ENCODE data around the gene ADARB2.
A peak's percentile ranks its signal among the peaks of the same experiment; 100 is the strongest.

Gene ADARB2

DNA sequence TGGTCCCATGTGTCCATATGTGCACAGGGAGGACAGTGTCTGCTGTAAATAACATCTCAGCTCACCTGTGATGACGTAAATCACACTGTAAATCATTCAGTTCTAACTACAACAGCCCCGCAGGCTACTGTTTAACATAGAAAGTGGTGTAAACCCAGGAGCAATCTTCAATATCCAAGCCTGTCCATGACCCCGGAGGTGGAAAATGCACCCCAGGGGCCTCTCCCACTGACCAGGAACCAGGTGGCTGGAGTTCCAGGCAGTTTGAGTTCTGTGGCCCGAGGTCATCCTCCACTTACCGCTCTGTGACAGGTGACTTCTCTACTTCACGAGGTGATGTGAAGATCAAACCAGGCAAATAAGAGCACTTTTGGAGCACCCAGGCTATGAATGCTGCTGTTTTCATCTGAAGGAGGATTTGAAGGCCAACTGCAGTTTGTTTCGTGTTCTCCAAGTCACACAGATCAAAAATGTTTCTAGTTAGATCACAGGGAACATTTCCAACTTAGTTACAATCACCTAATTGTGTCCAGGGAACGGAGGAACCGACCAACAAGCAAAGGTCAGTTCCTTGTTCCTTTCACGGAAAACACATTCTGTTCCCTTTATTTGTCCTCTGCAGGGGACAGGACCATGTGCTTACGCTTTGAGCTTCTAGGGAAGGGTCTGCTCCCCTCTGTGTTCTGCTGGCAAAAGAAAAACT is 549.3 kb downstream of the ADARB2 start:
- Mint-ChIP-seq H3K9me3 (no peaks in the 10 kb centered on the region), H3K27me3 (no peaks in the 10 kb centered on the region), H3K4me3 (no peak overlapping the region), H3K27ac (no peak overlapping the region), H3K36me3 (no peaks in the 10 kb centered on the region), H3K4me1 (peaks cover 2% of the 10 kb centered on the region)

GRCh38 chr10:1187151-1187854 is 550.0 kb downstream of the ADARB2 start:
- Mint-ChIP-seq H3K4me3 (no peak overlapping the region), H3K36me3 (no peaks in the 10 kb centered on the region), H3K9me3 (no peaks in the 10 kb centered on the region), H3K27me3 (no peaks in the 10 kb centered on the region), H3K27ac (no peak overlapping the region), H3K4me1 (no peaks in the 10 kb centered on the region)

DNA sequence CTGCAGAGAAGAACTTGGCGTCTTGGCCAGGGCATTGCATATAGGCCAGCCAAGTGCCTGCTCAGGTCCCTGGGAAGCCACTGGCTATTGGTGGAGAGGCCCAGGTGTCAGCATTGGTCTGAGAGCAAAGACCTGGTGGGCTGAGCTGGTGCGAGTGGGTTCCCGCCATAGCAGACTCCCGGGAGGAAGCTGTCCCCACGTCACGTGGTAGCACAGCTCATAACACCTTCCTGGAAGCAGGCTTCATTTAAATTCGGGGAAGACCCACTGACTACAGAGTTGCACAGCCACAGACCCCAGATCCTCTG is 550.7 kb downstream of the ADARB2 start:
- H3K4me1 Mint-ChIP-seq: no peaks in the 10 kb centered on the region
- no peak overlapping the region for H3K27ac Mint-ChIP-seq
- no peaks in the 10 kb centered on the region for H3K36me3 Mint-ChIP-seq
- H3K4me3 Mint-ChIP-seq: no peak overlapping the region
- H3K9me3 Mint-ChIP-seq: no peaks in the 10 kb centered on the region
- H3K27me3 Mint-ChIP-seq: no peaks in the 10 kb centered on the region

DNA sequence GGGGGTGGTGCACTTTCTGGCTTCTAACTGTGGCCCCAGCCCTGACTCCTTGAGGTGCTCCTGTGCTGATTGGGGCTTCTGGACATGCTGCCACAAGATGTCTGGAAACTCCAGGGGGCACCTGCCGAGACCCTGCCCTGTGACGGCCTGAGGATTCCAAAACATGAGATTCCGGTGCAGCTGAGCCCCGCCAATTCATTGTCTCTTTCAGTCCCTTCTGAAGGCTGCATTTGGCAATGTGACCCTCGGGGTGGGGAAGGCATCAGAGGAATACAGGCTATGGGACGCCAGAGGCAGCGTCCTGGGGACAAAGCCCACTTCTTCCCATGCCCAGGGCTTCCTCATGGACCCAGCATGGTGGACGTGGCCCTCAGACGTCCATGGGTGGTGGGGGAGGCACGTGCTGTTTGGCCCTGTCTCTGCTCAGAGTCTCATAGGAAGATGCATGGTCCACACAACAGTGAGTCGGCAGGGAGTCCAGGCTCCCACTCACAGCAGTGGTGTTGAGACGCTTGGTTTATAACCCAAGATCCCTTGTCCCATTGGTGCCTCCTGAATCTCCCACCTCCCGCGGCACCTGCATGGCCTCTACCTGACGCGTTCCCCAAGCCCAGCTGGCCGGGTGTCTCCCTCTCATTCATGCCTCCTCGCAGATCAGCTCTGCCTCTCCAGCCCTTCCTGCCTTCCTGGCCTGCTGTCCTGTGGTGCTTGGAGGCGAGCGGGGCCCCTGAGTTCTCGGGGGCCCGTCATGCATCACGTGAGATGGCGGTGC is 551.2 kb downstream of the ADARB2 start:
- H3K36me3 Mint-ChIP-seq: no peaks in the 10 kb centered on the region
- no peaks in the 10 kb centered on the region for H3K27me3 Mint-ChIP-seq
- H3K4me3 Mint-ChIP-seq: no peak overlapping the region
- no peak overlapping the region for H3K27ac Mint-ChIP-seq
- H3K9me3 Mint-ChIP-seq: no peaks in the 10 kb centered on the region
- H3K4me1 Mint-ChIP-seq: no peaks in the 10 kb centered on the region

DNA sequence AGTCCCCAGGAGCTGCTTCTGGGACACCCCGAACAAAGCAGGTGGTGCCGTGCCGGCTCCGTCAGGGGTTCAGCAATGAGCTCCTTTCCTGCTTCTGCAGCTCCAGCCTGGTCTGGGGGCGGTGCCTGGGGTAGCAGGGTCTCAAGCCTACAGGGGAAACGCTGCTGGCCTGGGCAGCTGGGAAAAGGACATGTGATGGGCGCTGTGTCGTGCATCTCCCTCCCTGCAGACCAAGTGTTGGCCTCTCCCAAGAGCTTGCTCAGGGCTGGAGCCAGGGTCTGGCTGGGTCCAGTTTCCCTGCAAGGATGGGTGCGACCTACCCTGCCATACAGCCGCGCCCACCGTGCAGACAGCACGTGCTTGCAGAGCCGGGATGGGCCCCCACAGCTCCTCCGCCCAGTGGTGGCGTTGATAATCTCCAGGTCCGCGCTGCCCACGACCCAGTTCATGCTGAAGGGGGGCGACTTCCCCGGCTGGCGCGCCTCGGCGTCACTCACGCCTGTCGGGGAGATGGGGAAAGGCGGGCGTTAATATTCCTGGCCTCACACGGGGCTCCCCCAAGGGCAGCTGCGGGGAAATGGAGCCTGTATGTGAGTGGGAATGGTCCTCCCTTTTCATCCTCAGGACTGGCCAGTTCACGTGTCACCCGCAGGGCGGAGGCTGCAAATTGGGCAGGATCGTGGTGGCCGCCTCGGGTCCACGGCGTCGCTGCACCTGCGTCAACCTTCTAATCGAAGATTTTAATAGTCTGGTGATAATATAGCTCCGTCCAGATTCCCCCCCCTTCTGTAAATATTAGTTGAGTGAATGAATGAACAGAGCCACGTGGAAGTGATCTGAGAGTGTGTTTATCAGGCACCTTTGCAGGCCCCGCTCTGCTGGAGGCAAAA is 552.5 kb downstream of the ADARB2 start:
- Mint-ChIP-seq H3K36me3 (no peaks in the 10 kb centered on the region), H3K27ac (no peak overlapping the region), H3K4me1 (no peaks in the 10 kb centered on the region), H3K9me3 (no peaks in the 10 kb centered on the region), H3K4me3 (no peak overlapping the region), H3K27me3 (no peaks in the 10 kb centered on the region)

DNA sequence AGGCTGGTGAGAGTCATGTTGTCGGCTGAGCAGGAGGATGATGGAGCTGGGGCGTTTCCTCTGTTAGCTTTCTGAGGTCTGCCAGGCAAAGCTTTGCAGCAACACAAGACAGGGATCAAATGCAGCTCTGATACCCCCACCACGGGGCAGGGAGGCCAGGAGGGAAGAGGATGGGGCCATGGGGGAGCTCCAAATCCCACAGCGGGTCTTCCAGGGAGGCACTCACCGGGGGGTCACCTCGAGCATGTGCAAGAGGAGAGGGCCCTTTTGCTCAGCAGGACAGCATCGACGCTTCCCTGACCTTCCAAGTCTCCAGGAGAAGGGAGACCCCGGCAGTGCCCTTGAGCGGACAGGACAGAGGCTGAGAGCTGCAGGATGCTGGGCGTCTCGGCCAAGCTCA is 553.6 kb downstream of the ADARB2 start:
- Mint-ChIP-seq H3K4me3 (no peak overlapping the region), H3K9me3 (no peaks in the 10 kb centered on the region), H3K4me1 (no peaks in the 10 kb centered on the region), H3K27ac (peak overlapping the region; percentile 65), H3K27me3 (no peaks in the 10 kb centered on the region), H3K36me3 (no peaks in the 10 kb centered on the region)

DNA sequence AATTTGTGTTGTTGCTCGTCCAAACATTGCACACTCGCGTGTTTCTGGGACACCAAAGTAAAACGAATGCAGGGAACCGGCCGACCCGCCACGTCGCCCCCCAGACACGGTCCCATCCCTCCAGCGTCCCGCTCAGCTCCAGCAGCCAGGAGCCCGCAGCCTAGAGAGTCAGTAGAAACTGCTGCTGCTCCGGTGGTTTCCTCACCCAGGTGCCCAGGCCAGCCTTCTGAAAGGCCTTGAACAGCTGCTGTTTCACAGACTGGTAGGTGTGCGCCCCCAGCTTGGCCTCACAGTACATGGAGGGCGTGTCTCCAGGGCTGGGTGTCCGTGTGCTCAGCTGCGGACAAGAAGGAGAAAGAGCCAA is 554.3 kb downstream of the ADARB2 start:
- no peaks in the 10 kb centered on the region for H3K36me3 Mint-ChIP-seq
- H3K4me1 Mint-ChIP-seq: no peaks in the 10 kb centered on the region
- H3K27ac Mint-ChIP-seq: no peak overlapping the region

GRCh38 chr10:1182280-1183032 is 554.9 kb downstream of the ADARB2 start:
- no peaks in the 10 kb centered on the region for H3K9me3 Mint-ChIP-seq
- H3K4me1 Mint-ChIP-seq: no peaks in the 10 kb centered on the region
- H3K36me3 Mint-ChIP-seq: no peaks in the 10 kb centered on the region
- H3K4me3 Mint-ChIP-seq: no peak overlapping the region
- no peak overlapping the region for H3K27ac Mint-ChIP-seq
- H3K27me3 Mint-ChIP-seq: no peaks in the 10 kb centered on the region

More for the DNA sequence above, 554.3 kb downstream of the ADARB2 start:
- H3K9me3 Mint-ChIP-seq: no peaks in the 10 kb centered on the region
- no peaks in the 10 kb centered on the region for H3K27me3 Mint-ChIP-seq
- H3K4me3 Mint-ChIP-seq: no peak overlapping the region

GRCh38 chr10:1180836-1181235 is 556.5 kb downstream of the ADARB2 start:
- H3K27me3 Mint-ChIP-seq: no peaks in the 10 kb centered on the region
- H3K27ac Mint-ChIP-seq: no peak overlapping the region
- H3K9me3 Mint-ChIP-seq: no peaks in the 10 kb centered on the region
- H3K4me1 Mint-ChIP-seq: no peaks in the 10 kb centered on the region
- no peaks in the 10 kb centered on the region for H3K36me3 Mint-ChIP-seq
- no peak overlapping the region for H3K4me3 Mint-ChIP-seq

DNA sequence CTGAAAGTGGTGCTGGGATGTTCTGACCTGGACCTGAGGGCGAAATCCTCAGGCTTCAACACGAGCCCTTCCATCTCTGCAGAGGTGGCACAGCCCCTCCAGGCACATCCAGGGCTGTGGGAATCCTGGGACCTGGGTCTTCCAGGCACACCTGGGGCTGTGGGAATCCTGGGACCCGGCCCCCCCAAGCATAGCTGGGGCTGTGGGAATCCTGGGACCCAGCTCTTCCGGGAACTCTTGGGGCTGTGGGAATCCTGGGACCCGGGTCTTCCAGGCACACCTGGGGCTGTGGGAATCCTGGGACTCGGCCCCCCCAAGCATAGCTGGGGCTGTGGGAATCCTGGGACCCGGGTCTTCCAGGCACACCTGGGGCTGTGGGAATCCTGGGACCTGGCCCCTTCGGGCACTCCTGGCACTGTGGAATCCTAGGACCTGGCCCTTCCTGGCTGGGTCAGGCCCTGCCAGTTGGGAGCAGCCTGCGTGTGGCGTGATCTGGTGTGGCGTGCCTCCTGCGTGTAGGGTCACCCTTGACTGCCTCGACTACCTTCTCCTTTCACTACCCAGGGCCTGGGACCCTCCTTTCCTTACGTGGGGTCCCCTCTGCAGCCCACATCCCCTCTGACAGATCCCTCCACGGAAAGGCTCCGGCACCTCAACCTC is 557.1 kb downstream of the ADARB2 start:
- H3K27ac Mint-ChIP-seq: no peak overlapping the region
- H3K27me3 Mint-ChIP-seq: no peaks in the 10 kb centered on the region
- no peak overlapping the region for H3K4me3 Mint-ChIP-seq
- H3K9me3 Mint-ChIP-seq: no peaks in the 10 kb centered on the region
- no peaks in the 10 kb centered on the region for H3K36me3 Mint-ChIP-seq
- no peaks in the 10 kb centered on the region for H3K4me1 Mint-ChIP-seq

- no peak overlapping the region for H3K27ac Mint-ChIP-seq
- H3K4me3 Mint-ChIP-seq: no peak overlapping the region
- H3K27me3 Mint-ChIP-seq: no peaks in the 10 kb centered on the region
- H3K4me1 Mint-ChIP-seq: no peaks in the 10 kb centered on the region
- no peaks in the 10 kb centered on the region for H3K36me3 Mint-ChIP-seq
- H3K9me3 Mint-ChIP-seq: no peaks in the 10 kb centered on the region
These were observed 557.8 kb downstream of the ADARB2 start for GRCh38 chr10:1179346-1180070.

GRCh38 chr10:1178506-1178905 is 558.8 kb downstream of the ADARB2 start:
- H3K4me3 Mint-ChIP-seq: no peak overlapping the region
- H3K27ac Mint-ChIP-seq: no peak overlapping the region
- no peaks in the 10 kb centered on the region for H3K9me3 Mint-ChIP-seq
- no peaks in the 10 kb centered on the region for H3K27me3 Mint-ChIP-seq
- no peaks in the 10 kb centered on the region for H3K36me3 Mint-ChIP-seq
- no peaks in the 10 kb centered on the region for H3K4me1 Mint-ChIP-seq

DNA sequence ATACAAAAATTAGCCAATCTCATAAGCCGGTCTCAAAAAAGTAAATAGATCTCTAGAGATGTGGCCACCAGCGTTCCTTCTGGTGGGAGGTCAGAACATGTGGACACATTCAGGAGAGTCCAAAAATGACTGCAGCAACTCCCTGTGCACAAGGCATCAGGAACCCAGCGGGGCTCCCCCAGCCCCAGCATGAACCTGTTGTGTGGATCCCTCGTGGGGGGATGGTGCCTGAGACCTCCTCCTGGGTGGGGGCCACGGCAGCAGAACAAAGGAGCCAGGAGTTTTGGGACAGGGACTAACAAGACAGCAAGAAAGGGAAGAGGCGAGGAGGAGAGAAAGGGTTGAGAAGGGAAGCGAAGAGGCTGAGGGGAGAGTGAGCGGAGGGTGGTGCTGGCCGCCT is 559.4 kb downstream of the ADARB2 start:
- H3K36me3 Mint-ChIP-seq: no peaks in the 10 kb centered on the region
- H3K27me3 Mint-ChIP-seq: no peaks in the 10 kb centered on the region
- no peaks in the 10 kb centered on the region for H3K4me1 Mint-ChIP-seq
- H3K9me3 Mint-ChIP-seq: no peaks in the 10 kb centered on the region
- H3K4me3 Mint-ChIP-seq: no peak overlapping the region
- no peak overlapping the region for H3K27ac Mint-ChIP-seq

GRCh38 chr10:1175956-1176565 is 561.3 kb downstream of the ADARB2 start:
- Mint-ChIP-seq H3K9me3 (no peaks in the 10 kb centered on the region), H3K4me1 (no peaks in the 10 kb centered on the region), H3K27ac (no peak overlapping the region), H3K36me3 (no peaks in the 10 kb centered on the region), H3K27me3 (no peaks in the 10 kb centered on the region), H3K4me3 (no peak overlapping the region)
